SH-SY5Y (cell line): ENCODE results near the gene C1QTNF8.

Experiments
- GATA2 ChIP-seq: IDR thresholded peaks from 2 replicates; pipeline ENCODE4 v1.6.1; 2011; ENCODE audit warnings: mild to moderate bottlenecking, low read depth, low read length
- GATA3 ChIP-seq: IDR thresholded peaks from 2 replicates; pipeline ENCODE4 v1.6.1; 2011; ENCODE audit warnings: low read depth, mild to moderate bottlenecking, low read length, moderate library complexity

The C1QTNF8 gene

DNA sequence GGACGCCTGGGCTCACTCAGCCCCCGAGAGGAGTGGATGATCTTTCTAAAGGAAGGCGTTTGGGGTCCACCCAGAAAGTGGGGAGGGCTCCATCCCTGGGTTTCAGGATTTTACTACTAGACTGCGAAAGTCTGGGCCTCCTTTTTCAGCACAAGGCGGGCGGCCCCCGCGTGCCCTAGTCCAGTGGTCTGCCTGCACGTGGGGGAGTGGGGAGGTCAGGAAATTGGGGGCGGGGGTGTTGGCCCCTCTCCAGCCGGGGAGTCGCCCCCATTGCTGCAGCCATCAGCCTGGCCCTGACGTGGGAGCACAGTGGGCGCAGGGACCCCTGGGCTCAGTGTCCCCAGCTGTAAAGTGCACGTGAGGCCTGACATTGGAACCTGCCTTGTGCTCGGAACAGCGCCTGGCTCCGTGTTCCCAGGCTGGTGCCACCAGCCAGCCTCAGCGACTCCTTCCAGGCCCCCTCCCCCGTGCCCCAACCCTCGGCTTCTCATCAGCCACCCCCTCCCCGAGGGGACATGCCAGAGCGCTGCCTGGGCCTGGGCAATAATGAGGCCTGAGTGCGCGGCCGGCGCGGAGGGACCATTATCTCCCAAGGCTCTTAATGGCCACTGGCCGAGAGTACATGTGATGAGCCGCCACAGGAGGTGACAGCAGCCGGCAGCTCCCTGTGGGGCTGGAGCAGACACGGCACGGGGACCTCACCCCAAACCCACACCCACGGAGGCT lies 2.4 kb upstream of the C1QTNF8 start:
- TF ChIP-seq GATA3 (no peak), GATA2 (no peak)

DNA sequence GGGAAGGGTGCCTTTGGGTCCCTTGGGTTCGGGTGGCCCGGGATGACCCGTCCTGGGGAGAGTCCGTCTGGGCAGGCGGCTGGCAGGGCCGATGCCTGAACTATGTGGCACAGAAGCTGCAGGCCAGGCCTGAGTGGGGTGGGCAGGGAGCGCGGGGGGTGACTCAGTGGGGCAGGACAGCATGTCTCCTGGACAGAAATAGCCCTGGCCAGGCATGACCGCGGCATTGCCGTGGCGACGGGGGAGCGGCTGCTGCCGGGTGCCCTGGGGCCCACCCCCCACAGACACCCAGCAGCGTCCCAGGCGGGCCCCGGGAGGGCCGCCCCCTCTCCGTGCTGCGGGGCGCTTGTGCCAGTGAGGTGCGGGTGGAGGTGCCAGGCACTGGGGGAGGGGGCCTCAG lies 1.8 kb upstream of the C1QTNF8 start:
- TF ChIP-seq GATA2 (no peak), GATA3 (no peak)

DNA sequence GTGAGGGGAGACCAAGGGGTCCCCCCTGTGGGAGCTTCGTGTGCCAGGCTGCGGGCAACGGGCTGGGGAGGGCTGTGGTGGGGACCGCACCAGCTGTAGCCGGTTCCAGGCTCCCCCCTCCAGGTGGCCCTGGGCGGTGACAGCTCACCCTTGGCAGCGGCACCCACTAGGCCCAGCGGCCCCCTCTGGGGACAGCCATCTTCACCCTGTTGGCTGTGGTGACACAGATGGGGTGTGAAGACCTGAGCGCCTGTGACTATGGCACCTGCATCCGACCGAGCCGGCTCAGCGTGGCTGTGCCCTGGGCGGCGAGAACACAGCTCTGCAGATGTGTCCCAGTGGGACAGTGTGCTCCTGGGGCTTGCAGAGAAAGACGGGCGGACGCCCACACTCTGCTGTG lies 1.1 kb upstream of the C1QTNF8 start:
- TF ChIP-seq GATA2: no peak
- TF ChIP-seq GATA3: no peak

DNA sequence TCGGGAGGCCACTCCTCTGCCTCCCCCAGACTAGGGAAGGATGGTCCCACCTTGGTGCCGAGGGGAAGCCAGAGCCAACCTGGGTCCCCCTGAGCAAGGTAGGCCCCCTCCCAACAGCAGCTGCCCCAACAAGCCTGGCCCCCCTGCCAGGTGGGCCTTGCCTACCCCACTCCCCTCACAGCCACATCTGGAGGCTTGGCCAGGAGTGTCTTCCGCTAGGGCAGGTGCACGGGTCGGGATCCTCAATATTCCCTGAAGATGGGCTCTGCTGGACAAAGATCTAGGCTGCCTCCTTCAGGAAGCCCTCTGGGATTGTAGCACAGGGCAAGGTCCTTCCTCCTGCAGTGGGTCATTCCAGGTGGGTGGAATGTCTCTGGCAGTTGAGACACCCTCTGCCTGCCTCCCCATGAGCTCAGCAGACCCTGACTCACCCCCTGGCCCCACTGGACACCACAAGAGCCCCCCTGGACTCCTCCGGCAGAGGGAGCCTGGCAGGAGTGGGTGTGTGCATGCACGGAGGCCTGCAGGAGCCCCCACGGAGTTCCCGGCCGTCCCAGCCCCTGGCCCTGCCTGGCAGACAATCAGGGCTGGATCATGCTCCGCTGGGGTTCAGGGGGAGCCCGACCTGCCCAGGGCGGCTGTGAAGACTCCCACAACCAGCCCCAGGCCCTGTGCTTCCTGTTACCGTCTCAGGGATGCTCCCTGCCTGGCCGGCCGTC lies 435 bp downstream of the C1QTNF8 start:
- TF ChIP-seq GATA3 (no peak), GATA2 (no peak)

DNA sequence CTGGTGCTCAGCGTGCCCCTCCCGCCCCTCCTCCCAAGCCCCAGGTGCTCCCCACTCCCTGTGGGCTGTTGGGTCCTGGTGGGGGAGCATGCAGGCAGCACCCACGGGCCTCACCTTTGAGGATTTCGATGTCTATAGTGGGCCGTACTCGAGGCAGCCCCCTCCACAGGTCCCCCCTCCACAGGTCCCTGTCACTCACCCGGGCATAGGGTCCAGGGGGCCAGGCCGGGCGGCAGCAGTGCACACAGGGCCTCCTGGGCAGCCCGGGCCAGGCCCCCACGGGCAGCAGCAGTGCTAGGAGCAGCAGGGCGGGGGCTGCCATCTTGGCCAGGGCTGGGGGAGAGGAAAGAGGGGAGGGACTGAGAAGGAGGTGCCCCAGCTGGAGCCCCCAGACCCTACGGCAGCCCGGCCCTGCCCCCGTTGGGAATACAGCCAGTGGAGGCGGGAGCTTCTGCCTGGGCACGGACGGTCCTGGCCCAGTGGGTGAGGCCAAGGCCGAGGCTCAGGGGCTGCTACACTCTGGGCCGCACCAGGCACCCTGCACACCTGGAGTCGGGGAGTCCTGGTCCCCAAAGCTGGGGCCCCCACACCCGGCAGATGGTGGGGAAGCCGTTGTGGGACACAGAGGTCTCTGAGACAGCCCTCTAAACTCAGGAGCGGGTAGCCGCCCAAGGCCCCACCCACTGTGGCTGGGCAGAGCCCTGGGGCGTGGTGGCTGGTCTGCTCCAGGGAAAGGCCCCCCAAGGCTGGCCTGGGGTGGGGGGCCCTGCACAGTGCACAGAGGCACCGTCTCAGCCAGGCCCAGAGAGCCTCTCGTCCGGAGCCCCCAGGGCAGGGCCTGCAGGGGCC lies 1.2 kb downstream of the C1QTNF8 start:
- TF ChIP-seq GATA2 (no peak), GATA3 (no peak)

DNA sequence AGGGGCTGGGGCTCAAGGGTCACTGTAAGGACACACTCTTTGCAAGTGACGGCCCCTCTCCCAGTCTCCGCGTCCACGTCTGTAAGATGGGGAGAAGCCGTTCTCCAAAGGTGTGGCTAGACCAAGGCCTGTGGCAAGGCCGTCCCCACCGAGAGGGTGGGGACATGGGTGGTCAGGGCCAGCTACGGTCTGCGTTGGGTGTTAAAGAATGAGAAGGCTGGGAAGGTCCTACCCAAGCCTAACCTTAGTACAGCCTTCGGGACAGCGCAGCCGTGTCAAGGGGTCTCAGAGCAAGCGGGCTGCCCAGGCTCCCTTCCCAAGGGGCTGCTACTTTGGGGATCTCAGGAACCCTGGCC lies 1.9 kb downstream of the C1QTNF8 start:
- no peak for TF ChIP-seq GATA3
- no peak for TF ChIP-seq GATA2

DNA sequence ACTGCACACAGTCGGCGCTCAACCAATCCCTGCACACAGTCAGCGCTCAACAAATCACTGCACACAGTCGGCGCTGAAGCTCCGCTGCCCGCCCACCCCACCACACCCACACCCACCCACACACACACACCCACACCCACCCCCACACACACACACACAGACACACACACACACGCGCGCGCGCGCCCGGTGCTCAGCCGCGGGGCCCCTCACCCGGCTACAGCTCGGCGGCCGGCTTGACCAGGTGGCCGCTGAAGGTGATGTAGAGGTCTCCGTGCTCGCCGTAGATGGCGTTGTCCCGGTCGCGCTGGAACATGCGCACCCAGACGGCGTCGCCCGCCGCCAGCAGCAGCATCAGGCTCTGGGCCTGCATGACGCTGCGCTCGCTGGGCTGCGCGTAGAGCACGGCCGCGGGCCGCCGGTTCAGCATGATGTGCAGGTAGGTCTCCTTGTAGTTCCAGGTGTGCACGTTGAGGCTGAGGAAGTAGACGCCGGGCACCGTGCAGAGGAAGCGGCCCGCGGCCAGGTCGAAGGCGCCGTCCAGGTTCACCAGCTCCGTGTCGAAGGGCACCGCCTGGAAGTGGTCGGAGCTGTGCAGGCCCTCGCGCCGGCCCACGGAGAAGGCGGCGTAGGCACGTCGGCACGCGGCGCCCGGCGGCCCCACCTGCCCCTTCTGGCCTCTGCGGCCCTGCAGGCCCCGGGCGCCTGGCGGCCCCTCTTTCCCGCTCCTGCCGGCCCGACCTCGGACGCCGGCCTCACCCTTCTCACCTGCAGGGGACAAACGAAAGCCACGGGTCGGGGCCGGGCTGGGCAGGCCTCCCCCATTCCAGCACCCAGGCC lies 2.5 kb downstream of the C1QTNF8 start:
- TF ChIP-seq GATA3: no peak
- TF ChIP-seq GATA2: no peak

DNA sequence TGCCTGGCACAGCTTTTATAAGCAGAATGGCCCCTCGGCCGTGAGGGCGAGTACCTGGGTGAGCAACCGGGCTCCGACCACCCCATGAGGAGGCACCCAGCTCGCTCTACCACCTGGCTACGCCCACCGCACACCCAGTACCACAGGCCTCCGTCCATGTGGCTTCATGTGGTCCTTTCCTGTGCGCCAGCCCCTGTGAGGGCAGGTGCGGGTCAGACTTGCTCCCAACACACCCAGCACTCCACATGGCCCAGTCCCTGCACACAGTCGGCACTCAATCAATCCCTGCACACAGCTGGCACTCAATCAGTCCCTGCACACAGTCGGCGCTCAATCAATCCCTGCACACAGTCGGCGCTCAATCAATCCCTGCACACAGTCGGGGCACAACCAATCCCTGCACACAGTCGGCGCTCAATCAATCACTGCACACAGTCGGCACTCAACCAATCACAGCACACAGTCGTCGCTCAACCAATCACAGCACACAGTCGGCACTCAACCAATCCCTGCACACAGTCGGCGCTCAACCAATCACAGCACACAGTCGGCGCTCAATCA lies 4.0 kb downstream of the C1QTNF8 start:
- TF ChIP-seq GATA3: no peak

DNA sequence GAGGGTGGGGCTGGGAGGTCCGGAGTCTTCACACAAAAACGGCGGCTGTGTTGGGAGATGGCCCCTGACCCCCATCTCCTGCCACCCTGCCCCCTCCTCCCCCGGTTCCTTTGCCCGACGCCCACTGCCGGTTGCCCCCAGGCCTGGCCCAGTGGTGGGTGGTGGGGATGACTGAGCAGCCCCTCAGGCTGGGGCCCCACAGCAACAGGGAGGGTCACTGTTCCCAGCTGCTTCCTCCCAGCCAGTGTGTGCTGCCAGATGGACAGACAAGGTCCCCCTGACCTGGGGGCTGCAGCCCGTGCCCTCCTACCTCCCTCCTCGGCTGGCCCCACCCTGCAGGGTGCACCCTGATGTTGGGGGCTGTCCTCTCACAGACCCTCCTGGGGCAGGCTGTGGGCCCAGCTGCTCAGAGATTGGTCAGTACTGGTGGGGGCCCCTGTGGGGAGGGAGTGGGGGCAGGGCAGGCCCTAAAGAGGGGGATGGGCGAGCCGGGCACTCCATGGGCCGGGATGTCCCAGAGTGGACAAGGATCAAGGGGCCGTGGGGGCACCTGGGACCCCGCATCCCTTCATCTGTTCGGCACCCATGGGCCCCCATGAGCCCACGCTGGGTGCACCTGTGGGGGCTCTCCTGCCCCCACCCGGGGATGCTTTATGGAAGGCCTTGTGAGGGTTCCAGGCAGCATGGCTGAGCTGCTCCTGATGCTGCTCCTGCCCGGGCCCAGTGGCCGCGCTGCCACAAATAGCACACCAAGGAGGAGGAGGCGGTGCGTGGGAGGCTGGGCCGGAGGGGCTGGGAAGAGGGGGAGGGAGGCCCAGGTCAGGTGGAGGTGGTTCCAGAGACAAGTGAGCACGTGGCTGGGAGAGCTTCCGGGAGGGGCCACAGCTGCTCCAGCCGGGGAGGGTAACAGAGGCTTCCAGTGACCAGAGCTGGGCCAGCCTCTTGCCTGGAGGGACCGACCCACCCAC lies 5.1 kb downstream of the C1QTNF8 start:
- no peak for TF ChIP-seq GATA3
- TF ChIP-seq GATA2: no peak

DNA sequence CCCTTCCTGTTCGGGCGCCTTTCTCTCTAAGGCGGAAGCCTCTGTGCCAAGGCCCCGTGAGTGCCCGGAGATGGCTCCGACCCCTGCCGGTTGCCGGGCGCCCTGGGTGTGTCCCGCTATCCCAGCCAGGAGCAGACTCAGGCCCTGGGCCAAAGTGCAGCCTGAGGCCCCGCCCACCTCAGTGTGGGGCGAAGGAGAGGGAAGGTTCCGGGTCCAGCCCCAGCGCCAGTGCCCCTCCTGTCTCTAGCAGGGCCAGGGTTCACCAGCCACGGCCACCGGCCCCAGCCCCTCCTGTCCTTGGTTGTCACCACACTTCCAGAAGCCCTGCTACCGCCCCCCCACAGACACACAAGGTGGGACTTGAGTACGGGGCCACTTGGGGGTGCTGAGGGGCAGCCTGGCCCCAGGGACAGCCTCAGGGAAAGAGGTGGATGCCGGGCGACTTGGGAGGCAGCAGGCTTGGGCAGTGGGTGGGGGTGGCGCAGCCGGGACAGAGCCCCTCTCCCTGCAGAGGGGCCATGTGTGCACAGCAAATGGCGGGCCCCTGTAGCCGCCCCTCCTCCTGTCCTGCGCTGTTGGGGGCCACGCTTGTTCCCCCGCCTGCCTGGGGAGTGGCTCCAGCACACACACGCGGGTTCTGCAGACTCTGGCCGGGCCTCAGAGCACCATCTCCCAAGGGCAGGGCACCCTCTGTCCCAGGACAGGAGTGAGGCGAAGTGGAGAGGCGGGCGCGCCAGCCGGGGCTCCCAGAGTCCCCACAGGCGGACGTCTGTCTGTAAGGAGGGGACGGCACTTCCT lies 6.0 kb downstream of the C1QTNF8 start:
- TF ChIP-seq GATA3 (no peak), GATA2 (no peak)

DNA sequence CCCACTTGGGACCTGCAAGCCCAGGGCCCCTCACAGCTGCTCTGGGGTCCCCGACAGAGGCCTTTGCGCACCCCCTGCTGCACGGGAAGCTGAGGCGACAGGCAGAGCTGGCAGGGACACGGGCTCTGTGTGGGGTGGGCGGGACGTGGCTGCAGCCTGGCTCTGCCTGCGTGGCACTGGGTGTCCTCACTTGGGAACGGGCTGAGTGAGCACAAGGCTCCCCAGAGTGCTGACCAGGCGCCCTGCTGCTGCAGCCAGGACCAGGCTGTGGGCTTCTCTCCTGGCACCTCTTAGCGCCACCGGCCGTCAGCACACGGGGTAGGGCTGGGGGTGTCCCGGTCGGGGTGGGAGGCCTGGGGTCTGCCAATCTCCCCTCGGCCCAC lies 6.6 kb downstream of the C1QTNF8 start:
- no peak for TF ChIP-seq GATA2
- TF ChIP-seq GATA3: no peak
